Endothelial cell of umbilical vein (primary cell): ENCODE measurements around the gene RAB39A. TPM values are rescaled to one million over a fixed set of nuclear protein-coding genes. Genes with fewer than 3 reads are reported as not detected.

Experiments used
- BruUV-seq: library from RNA; stranded (reverse); fragments of 400-500 nt; replicated peaks from 2 replicates; lab custom pipeline; 2021; lab: Mats Ljungman, UMichigan
- CTCF ChIA-PET: fragments of 300-600, 350-600 bp; sonication (Branson Sonifier 250); formaldehyde crosslinking; loops from one replicate; lab custom pipeline; 2021; ENCODE audit warnings: antibody characterized with exemption, inconsistent platforms; lab: Charles Lee
- POLR2A ChIA-PET: fragments of 300-600, 350-600 bp; sonication (Branson Sonifier 250); formaldehyde crosslinking; loops from one replicate; lab custom pipeline; 2021; ENCODE audit warnings: antibody characterized with exemption, inconsistent platforms; lab: Charles Lee
- DNase-seq: peaks from one replicate; pipeline ENCODE4 v3.0.0-alpha.2; 2011; ENCODE audit warnings: low read depth, low spot score
- FAIRE-seq: peaks from 2 replicates; lab custom pipeline; 2011; peaks lifted over from hg19 to GRCh38; lab: Jason Lieb, UNC
- H2AFZ ChIP-seq: 2 replicates; pipeline ENCODE4 v1.6.0; 2012; ENCODE audit warnings: low read depth, low read length, control low read depth, inconsistent platforms
- H3K27ac ChIP-seq: 2 replicates; pipeline ENCODE4 v1.5.1; 2011; ENCODE audit warnings: low read depth, mild to moderate bottlenecking, control low read depth, low read length, moderate library complexity; ENCODE audit not compliant: insufficient read depth
- H3K27me3 ChIP-seq, 2 experiments: 2 replicates each; pipeline versions ENCODE4 v1.6.0 to v1.6.1; 2011; ENCODE audit warnings: low read length in 2 of 2, mixed read lengths in 1 of 2; ENCODE audit not compliant: control insufficient read depth in 2 of 2, insufficient read depth in 2 of 2
- H3K36me3 ChIP-seq, 2 experiments: 2 replicates in 1 of 2; 3 replicates in 1 of 2; pipeline ENCODE4 v1.5.1; 2011; ENCODE audit warnings: low read length in 2 of 2, mild to moderate bottlenecking in 1 of 2, moderate library complexity in 1 of 2; ENCODE audit not compliant: control insufficient read depth in 2 of 2, insufficient read depth in 2 of 2; ENCODE audit errors: extremely low read depth in 1 of 2
- H3K4me1 ChIP-seq: 3 replicates; pipeline ENCODE4 v1.5.1; 2011; ENCODE audit warnings: mild to moderate bottlenecking, low read length; ENCODE audit not compliant: control insufficient read depth, insufficient read depth; ENCODE audit errors: extremely low read depth
- H3K4me2 ChIP-seq: 2 replicates; pipeline ENCODE4 v1.6.1; 2011; ENCODE audit warnings: low read length, control low read depth, mixed read lengths; ENCODE audit not compliant: insufficient read depth
- H3K4me3 ChIP-seq, 3 experiments: fragments of 200-600 bp in 1 of 3; sonication (generic), shearing (Covaris generic) in 1 of 3; replicated peaks in 1 of 3; 2 replicates each; pipeline ENCODE4 v1.5.1; 2011 to 2016; ENCODE audit warnings: control low read depth in 3 of 3, low read length in 3 of 3, mild to moderate bottlenecking in 2 of 3, inconsistent platforms in 1 of 3, low read depth in 1 of 3, moderate library complexity in 1 of 3; ENCODE audit not compliant: insufficient read depth in 1 of 3
- H3K79me2 ChIP-seq: 2 replicates; pipeline ENCODE4 v1.6.0; 2012; ENCODE audit warnings: low read length, inconsistent platforms; ENCODE audit not compliant: control insufficient read depth, insufficient read depth
- H3K9ac ChIP-seq: replicated peaks from 2 replicates; pipeline ENCODE3; 2011; ENCODE audit warnings: low read length, control low read depth; ENCODE audit not compliant: insufficient read depth; ENCODE audit errors: extremely low read depth
- H3K9me1 ChIP-seq: replicated peaks from 3 replicates; pipeline ENCODE4 v1.6.0; 2011; ENCODE audit warnings: mild to moderate bottlenecking, low read length; ENCODE audit not compliant: control insufficient read depth, insufficient read depth; ENCODE audit errors: extremely low read depth
- H3K9me3 ChIP-seq: replicated peaks from 2 replicates; pipeline ENCODE4 v1.5.1; 2012; ENCODE audit warnings: low read length, inconsistent platforms; ENCODE audit not compliant: control insufficient read depth, insufficient read depth
- H4K20me1 ChIP-seq: replicated peaks from 2 replicates; pipeline ENCODE3; 2011; ENCODE audit warnings: mild to moderate bottlenecking, low read length; ENCODE audit not compliant: control insufficient read depth, insufficient read depth; ENCODE audit errors: extremely low read depth
- EZH2 ChIP-seq: IDR thresholded peaks from 2 replicates; pipeline ENCODE4 v1.6.1; 2012; ENCODE audit warnings: borderline replicate concordance, low read depth, mild to moderate bottlenecking, moderate library complexity, low read length, inconsistent platforms; ENCODE audit not compliant: severe bottlenecking
- FOS ChIP-seq: IDR thresholded peaks from 2 replicates; pipeline ENCODE4 v1.6.1; 2011; ENCODE audit warnings: mild to moderate bottlenecking, low read length, moderate library complexity, borderline replicate concordance; ENCODE audit not compliant: insufficient read depth
- GATA2 ChIP-seq: IDR thresholded peaks from 2 replicates; pipeline ENCODE4 v1.7.0; 2011; ENCODE audit warnings: low read depth, mild to moderate bottlenecking, moderate library complexity, mixed read lengths, low read length; ENCODE audit not compliant: insufficient read length, insufficient read depth
- JUN ChIP-seq: IDR thresholded peaks from 2 replicates; pipeline ENCODE4 v1.6.1; 2011; ENCODE audit warnings: borderline replicate concordance, low read depth; ENCODE audit not compliant: insufficient read length, insufficient read depth
- MYC ChIP-seq: IDR thresholded peaks from one replicate; pipeline ENCODE4 v1.6.1; 2011; ENCODE audit warnings: mild to moderate bottlenecking, low read depth, low read length
- POLR2A ChIP-seq: IDR thresholded peaks from 2 replicates; pipeline ENCODE4 v1.6.1; 2012; ENCODE audit warnings: low read depth, mild to moderate bottlenecking, control low read depth, low read length
- POLR2AphosphoS5 ChIP-seq: IDR thresholded peaks from 2 replicates; pipeline ENCODE4 v1.6.1; 2012; ENCODE audit warnings: low read depth, mild to moderate bottlenecking, control low read depth, low read length, moderate library complexity; ENCODE audit not compliant: insufficient read depth
- dilution Hi-C: fragments of 300-500 bp; cut with MboI; formaldehyde crosslinking; loops from one replicate; pipeline ENCODE4 v1.15.0; 2019; ENCODE audit warnings: low sequenced_read_pairs; ENCODE audit not compliant: extremely low pct_ligation_motif_present
- intact Hi-C: fragments of 100-400 bp; cut with micrococcal nuclease; formaldehyde crosslinking; loops from one replicate; pipeline ENCODE4 v1.10.0; 2022
- polyA plus RNA-seq, 4 experiments: library from polyadenylated mRNA; depleted of rRNA in 3 of 4; stranded (reverse) in 3 of 4; unstranded in 1 of 4; fragments of >200 nt; gene quantifications; 2 replicates each; pipeline versions ENCODE4 v1.2.1 to v1.2.3, GENCODE V29; 2011 to 2012; ENCODE audit warnings: missing spikeins in 1 of 4
- total RNA-seq: library from RNA; stranded (reverse); gene quantifications from 2 replicates; pipeline ENCODE4 v1.2.3, GENCODE V29; 2021
- TF ChIP-seq, protein P1 (sequence below): IDR thresholded peaks from 2 replicates; pipeline ENCODE4 v1.6.1; 2011; ENCODE audit not compliant: insufficient read depth, insufficient read length
- TF ChIP-seq, protein P2 (sequence below), 2 donors: IDR thresholded peaks; 1 replicate in 1 of 2; 2 replicates in 1 of 2; pipeline ENCODE4 v1.5.1; 2011; ENCODE audit warnings: low read length in 2 of 2, mild to moderate bottlenecking in 2 of 2, moderate library complexity in 2 of 2, control low read depth in 1 of 2, inconsistent platforms in 1 of 2, low read depth in 1 of 2; ENCODE audit not compliant: insufficient read depth in 1 of 2; ENCODE audit errors: extremely low read depth in 1 of 2

RAB39A gene
- total and polyA plus RNA-seq, 2 donors (not counting 3 experiments of a cell fraction or from before 2014, with no cell fraction given) = not detected

DNA sequence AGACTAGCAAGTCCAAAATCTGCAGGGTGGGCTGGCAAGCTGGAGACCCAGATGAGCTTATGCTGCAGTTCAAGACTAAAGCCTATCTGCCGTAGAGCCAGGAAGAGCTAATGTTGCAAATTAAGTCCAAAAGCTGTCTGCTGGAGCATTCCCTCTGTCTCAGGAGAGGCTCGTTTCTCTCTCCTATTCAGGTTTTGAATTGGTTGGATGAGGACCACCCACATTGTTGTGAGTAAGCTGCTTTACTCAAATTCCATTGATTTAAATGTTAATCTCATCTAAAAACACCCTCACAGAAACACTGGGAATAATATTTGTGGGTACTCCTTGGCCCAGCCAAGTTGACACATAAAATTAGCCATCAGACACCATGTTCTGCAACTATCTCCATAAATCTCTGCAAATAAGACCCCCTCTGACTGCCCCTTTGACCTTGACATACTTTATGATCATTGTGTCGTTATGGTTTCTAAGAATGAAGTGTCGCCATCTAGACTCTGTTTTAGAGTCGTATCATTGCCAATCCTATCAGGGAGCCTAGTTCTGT lies 63.7 kb downstream of the RAB39A start:
- no peak overlapping the region for H2AFZ ChIP-seq
- H3K79me2 ChIP-seq = no peaks in the 10 kb centered on the region
- H3K36me3 ChIP-seq = no peaks in the 10 kb centered on the region
- dilution Hi-C loops (no loop called here), intact Hi-C loops (no loop called here)
- FAIRE-seq (no peak), DNase-seq (no peak)
- no peaks in the 10 kb centered on the region for H3K9me3 ChIP-seq
- H3K9ac ChIP-seq = no peak overlapping the region
- ChIA-PET CTCF (interaction anchor here (1.6 kb wide), 1 partner anchor 17 kb away, joined by 5 read pairs; the partner anchor contains the start of gene CUL5), POLR2A (no interaction called here)
- H3K4me3 ChIP-seq = no peak overlapping the region
- no peak overlapping the region for H3K27ac ChIP-seq
- BruUV-seq = no TSS peak
- H3K27me3 ChIP-seq = peaks cover 0 to 3% of the 10 kb centered on the region in 2 experiments
- no peaks in the 10 kb centered on the region for H3K9me1 ChIP-seq
- TF ChIP-seq, protein P1, sequence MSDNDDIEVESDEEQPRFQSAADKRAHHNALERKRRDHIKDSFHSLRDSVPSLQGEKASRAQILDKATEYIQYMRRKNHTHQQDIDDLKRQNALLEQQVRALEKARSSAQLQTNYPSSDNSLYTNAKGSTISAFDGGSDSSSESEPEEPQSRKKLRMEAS = no peak
- TF ChIP-seq, protein P2, sequence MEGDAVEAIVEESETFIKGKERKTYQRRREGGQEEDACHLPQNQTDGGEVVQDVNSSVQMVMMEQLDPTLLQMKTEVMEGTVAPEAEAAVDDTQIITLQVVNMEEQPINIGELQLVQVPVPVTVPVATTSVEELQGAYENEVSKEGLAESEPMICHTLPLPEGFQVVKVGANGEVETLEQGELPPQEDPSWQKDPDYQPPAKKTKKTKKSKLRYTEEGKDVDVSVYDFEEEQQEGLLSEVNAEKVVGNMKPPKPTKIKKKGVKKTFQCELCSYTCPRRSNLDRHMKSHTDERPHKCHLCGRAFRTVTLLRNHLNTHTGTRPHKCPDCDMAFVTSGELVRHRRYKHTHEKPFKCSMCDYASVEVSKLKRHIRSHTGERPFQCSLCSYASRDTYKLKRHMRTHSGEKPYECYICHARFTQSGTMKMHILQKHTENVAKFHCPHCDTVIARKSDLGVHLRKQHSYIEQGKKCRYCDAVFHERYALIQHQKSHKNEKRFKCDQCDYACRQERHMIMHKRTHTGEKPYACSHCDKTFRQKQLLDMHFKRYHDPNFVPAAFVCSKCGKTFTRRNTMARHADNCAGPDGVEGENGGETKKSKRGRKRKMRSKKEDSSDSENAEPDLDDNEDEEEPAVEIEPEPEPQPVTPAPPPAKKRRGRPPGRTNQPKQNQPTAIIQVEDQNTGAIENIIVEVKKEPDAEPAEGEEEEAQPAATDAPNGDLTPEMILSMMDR (IDR thresholded peaks at IDR 0.05; ENCODE audit: extremely low read depth in 1 of 2, insufficient read depth in 1 of 2, low read depth in 1 of 2, low read length in 2 of 2) = no peak
- TF ChIP-seq JUN (no peak), POLR2AphosphoS5 (no peak), FOS (no peak), MYC (no peak), GATA2 (no peak), EZH2 (no peak), POLR2A (no peak)
- no peak overlapping the region for H3K4me2 ChIP-seq
- no peaks in the 10 kb centered on the region for H3K4me1 ChIP-seq
- H4K20me1 ChIP-seq = no peaks in the 10 kb centered on the region
